ENCODE data around the gene L3MBTL3.

DNA sequence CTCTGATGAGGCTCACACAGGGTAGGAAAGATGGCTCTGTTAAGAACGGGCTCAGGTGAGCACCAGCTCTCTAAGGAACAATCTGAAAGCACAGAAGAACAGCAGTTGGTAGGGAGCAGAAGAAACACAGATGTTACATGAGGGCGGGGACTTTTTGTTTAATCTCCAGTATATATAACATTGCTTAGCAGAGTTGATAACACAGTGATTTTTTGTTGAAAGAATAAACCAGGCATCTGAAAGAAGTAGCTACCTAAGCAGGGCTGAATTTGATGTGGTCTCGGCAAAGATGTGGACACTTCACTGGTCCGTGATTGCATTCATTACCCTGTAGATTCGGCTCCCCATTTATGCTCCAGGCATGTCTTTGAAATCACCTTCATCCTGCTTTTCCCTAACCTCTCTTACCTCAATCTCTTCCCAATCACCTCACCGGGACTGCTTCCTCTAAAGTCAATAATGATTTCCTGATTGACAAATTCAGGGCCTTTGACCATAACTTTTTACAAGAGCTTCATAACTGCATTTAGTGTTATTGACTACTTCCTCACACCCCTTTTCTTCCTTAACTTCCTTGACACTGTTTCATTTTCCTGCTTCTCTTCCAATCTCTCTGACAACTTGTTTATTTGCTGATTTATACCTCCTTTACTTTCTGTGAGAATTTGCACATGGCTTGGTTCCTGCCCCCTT lies 170.0 kb downstream of the L3MBTL3 start:
- TF ChIP-seq, protein P1, sequence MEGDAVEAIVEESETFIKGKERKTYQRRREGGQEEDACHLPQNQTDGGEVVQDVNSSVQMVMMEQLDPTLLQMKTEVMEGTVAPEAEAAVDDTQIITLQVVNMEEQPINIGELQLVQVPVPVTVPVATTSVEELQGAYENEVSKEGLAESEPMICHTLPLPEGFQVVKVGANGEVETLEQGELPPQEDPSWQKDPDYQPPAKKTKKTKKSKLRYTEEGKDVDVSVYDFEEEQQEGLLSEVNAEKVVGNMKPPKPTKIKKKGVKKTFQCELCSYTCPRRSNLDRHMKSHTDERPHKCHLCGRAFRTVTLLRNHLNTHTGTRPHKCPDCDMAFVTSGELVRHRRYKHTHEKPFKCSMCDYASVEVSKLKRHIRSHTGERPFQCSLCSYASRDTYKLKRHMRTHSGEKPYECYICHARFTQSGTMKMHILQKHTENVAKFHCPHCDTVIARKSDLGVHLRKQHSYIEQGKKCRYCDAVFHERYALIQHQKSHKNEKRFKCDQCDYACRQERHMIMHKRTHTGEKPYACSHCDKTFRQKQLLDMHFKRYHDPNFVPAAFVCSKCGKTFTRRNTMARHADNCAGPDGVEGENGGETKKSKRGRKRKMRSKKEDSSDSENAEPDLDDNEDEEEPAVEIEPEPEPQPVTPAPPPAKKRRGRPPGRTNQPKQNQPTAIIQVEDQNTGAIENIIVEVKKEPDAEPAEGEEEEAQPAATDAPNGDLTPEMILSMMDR (IDR thresholded peaks at IDR 0.05), result no peak
- TF ChIP-seq POLR2A (IDR thresholded peaks at IDR 0.05; ENCODE audit: low read depth), result no peak

Measured in esophagus muscularis mucosa (tissue), 3 donors.